ENCODE results near the gene PPP1R18.
A peak's percentile ranks its signal among the peaks of the same experiment; 100 is the strongest.
"Not testable (repeated sequence)": the region's sequence is repeated elsewhere in the genome, so short reads cannot be mapped to it uniquely, and the experiment has no call there.

Gene PPP1R18
- total RNA-seq = 176 to 285 reads per million in 2 experiments

DNA sequence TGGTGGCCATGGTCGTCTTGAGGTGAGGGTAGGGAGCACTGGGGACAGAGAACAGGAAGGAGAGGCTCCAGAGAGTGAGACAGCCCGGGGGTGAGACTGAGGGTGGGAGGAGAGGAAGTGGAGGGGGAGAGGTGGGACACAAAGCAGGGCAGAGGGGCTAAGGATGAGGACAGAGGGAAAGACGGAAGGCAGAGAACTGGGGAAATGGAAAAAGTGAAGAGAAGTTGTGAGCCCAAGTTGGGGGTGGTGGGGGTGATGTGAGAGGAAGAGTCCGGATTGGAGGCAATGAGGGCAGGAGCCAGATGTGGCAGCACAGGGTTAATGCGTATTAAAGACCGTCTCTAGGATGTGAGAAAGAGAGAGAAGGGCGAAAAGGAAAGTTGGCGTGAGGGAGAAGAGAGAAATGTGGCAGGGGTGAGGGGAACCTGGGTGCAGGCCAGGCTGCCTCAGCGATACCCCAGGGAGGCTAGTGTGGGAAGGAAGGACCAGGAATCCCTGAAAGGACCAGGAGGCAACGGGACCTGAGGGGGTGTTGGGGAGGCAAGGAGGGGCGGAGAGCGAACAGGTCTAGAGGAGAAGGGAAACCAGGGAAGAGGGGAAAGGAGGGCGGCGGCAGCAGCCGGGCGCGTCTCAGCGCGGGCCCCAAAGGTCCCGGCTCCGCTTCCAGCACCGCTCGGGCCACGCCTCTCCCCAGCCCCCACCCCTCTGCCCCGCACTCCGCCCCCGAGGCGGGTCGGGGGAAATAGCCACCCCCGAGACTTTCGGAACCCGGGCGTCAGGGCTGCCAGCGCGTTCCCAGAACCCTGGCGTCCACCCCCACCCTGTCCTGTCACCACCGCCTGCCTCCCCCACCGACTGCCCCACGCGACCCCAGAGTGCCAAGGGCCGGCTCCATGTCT, at the start of gene PPP1R18:
TSS of gene PPP1R18 (minus strand) at position 637 of the 899 bp plus-strand sequence. CDS start at position 10, 627 bp downstream.
- DNase-seq (ENCODE audit: low read depth) = peak; percentile 72

DNA sequence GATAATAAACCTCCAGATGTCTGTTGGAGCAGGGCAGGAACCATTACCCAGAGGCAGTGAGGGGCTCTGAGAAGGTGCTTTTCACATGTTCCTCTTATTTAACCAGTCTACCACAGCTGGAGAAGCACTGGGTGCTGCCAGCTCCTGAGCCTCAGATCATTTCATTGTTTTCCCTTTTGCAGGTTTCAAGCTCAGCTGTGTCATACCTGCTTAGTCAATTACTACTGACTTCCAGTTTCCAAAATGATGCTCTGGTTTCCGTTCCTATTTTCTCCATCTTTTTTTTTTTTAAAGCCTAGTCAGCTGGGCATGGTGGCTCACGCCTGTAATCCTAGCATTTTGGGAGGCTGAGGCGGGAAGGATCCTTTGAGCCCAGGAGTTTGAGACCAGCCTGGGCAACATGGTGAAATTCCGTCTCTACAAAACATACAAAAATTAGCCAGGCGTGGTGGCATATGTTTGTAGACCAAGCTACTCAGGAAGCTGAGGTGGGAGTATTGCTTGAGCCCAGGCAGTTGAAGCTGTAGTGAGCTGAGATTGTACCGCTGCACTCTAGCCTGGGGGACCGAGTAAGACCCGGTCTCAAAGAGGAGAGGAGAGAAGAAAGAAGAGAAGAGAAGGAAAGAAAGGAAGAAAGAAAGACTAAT, 49.3 kb upstream of the PPP1R18 start:
- no peak for DNase-seq (ENCODE audit: low read depth)

DNA sequence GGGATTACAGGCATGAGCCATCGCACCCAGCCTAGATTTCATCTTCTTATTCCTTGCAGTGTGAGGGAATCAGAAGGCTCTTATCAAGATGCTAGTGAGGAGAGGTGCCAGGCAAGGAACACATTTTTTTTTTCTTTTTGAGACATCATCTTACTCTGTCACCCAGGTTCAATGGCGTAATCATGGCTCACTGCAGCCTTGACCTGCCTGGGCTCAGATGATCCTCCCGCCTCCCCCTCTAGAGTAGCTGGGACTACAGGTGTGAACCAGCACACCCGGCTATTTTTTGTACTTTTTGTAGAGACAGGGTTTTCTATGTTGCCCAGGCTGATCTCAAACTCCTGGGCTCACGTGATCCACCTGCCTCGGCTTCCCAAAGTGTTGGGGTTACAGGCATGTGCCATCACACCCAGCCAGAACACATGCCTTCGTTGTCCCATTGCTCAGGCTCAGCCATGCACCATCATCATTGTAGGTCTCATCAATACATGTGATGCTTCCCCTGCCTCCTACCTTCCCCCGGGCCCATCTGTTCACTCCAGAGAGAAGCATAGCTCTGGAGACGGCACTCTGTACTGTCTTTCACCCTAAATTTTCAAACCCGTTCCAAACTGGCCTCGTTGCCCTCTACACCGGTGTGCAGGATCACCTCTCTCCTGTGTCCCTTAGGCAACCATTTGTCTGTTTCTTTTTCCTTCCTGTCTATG, 45.9 kb upstream of the PPP1R18 start:
- no peak for DNase-seq (ENCODE audit: low read depth)

GRCh38 chr6:30730601-30731435, 44.4 kb upstream of the PPP1R18 start:
- DNase-seq (ENCODE audit: low read depth) = peak; percentile 81

- DNase-seq (ENCODE audit: low read depth) = no peak
These were observed 41.6 kb upstream of the PPP1R18 start for GRCh38 chr6:30727920-30728553.

- DNase-seq (ENCODE audit: low read depth) = no peak
These were observed 40.3 kb upstream of the PPP1R18 start for GRCh38 chr6:30726506-30727413.

- DNase-seq (ENCODE audit: low read depth) = no peak
These were observed 39.5 kb upstream of the PPP1R18 start for GRCh38 chr6:30725713-30726505.

DNA sequence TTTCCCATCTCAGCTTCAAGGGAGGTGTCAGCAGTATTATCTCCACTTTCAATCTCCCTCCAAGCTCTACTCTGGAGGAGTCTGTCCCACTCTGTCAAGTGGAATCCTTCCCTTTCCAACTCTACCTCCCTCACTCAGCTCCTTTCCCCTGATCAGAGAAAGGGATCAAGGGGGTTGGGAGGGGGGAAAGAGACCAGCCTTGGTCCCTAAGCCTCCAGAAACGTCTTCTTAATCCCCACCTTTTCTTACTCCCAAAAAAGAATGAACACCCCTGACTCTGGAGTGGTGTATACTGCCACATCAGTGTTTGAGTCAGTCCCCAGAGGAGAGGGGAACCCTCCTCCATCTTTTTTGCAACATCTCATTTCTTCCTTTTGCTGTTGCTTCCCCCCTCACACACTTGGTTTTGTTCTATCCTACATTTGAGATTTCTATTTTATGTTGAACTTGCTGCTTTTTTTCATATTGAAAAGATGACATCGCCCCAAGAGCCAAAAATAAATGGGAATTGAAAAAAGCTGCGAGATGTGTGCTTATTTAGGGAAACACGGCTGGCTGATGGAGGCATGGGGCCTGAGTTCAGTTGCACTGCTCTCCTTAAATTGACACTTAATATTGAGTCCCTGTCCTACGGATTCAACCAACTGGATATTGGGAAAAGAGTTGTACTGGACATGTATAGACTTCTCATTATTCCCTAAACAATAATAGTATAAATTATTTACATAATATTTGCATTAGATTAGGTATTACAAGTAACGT, 38.6 kb upstream of the PPP1R18 start:
- no peak for DNase-seq (ENCODE audit: low read depth)

GRCh38 chr6:30723843-30724741, 37.6 kb upstream of the PPP1R18 start:
- DNase-seq (ENCODE audit: low read depth) = not testable (repeated sequence)

DNA sequence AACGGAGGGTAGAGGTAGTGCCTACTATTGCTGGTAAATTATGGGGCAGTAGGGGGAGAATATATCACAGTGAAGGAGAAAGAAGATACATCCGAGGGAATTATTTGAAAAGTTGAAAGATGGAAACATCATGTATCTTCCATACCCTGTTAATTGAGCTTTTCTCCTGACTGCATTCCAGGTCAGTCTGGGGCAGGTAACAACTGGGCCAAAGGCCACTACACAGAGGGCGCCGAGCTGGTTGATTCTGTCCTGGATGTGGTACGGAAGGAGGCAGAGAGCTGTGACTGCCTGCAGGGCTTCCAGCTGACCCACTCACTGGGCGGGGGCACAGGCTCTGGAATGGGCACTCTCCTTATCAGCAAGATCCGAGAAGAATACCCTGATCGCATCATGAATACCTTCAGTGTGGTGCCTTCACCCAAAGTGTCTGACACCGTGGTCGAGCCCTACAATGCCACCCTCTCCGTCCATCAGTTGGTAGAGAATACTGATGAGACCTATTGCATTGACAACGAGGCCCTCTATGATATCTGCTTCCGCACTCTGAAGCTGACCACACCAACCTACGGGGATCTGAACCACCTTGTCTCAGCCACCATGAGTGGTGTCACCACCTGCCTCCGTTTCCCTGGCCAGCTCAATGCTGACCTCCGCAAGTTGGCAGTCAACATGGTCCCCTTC, 36.9 kb upstream of the PPP1R18 start:
- DNase-seq (ENCODE audit: low read depth) = not testable (repeated sequence)

- peak; percentile 76 for DNase-seq (ENCODE audit: low read depth)
These were observed 36.1 kb upstream of the PPP1R18 start for GRCh38 chr6:30722280-30723112.

GRCh38 chr6:30722025-30722279, 35.5 kb upstream of the PPP1R18 start:
- DNase-seq (ENCODE audit: low read depth) = not testable (repeated sequence)

DNA sequence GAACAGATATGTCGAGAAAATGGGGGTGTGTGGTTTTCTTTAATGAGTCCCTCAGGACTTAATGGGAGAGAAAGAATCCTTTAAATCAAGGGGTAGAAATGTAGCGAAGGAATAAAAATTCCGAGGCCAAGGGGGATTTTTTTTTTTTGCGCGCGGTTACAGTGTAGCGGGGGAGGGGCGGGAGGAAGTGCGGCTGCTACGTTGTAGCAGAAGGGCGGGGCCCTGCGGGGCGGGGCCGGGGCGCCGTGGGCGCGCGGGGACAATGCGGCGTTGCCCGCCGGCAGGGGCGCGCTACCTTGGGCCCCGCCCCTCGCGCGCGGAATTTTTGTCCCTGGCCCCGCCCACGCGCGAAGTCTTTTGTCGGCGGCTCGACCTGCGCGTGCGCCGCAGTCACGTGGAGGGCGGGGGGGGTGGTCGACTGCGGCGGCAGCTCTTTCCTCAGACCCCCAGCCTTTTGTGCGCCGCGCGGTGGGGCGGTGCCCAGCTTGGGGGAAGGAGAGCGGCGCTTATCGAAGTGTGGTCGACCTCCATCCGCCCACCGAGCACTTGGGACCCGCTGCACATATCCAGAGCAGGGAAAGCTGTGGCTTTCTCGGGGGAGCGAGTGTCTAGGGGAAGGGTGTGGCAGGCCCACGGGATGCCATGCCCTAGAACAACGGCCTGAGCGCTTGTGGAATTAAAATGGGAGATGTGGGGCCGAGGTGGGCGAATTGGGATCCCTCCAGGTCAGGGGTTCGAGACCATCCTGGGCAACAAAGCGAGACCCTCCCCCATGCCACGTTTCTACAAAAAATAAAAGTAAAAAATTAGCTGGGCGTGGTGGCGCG, 35.0 kb upstream of the PPP1R18 start:
- peak; percentile 92 for DNase-seq (ENCODE audit: low read depth)

DNA sequence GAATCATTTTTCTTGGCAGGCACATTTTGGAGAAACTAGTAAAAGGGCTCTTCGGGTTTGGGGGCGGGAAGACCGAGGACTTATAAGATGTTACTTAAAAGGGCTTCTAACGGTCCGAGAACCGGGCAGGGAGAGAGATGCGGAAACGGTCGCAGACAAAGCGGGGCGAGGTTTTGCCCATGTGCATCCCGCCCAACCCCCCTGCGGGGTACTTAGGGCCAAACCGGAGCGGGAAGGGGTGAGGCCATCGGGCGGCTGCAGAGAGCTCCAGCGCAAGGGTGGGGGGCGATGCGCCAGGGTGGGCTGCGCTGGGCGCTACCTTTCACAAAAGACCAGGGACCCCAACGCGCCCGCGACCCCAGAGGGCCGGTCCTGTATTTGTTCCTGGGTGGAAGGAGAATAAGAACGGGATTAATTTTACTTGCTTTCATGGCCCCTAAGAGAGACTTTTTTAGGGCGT, 34.3 kb upstream of the PPP1R18 start:
- DNase-seq (ENCODE audit: low read depth) = no peak

All from T follicular helper cell (primary cell).